IPS-11a (cell line): ENCODE measurements around the gene CLEC2D.
A peak's percentile ranks its signal among the peaks of the same experiment; 100 is the strongest.
"Not testable (repeated sequence)": the region's sequence is repeated elsewhere in the genome, so short reads cannot be mapped to it uniquely, and the experiment has no call there.

ENCODE experiments used
- H3K4me3 ChIP-seq: one replicate; pipeline ENCODE4 v1.5.1; 2013; ENCODE audit warnings: low read depth, low read length, control low read depth

Gene CLEC2D

GRCh38 chr12:9669534-9669933 is at the start of gene CLEC2D:
Gene CLEC2D (plus strand): TSS chr12:9669713. CDS start chr12:9669735, 22 bp downstream.
- no peak within 1 kb of the TSS for H3K4me3 ChIP-seq

- H3K4me3 ChIP-seq: no peak overlapping the region
Measured at GRCh38 chr12:9625019-9625418, 44.5 kb upstream of the CLEC2D start.

- H3K4me3 ChIP-seq: no peak overlapping the region
Measured at GRCh38 chr12:9626291-9626690, 43.2 kb upstream of the CLEC2D start.

GRCh38 chr12:9626821-9627220 is 42.7 kb upstream of the CLEC2D start:
- no peak overlapping the region for H3K4me3 ChIP-seq

- no peak overlapping the region for H3K4me3 ChIP-seq
Measured at GRCh38 chr12:9632766-9633165, 36.7 kb upstream of the CLEC2D start.

- no peak overlapping the region for H3K4me3 ChIP-seq
Measured at GRCh38 chr12:9634177-9634803, 35.2 kb upstream of the CLEC2D start.

- no peak overlapping the region for H3K4me3 ChIP-seq
Measured at GRCh38 chr12:9634969-9635754, 34.4 kb upstream of the CLEC2D start.

GRCh38 chr12:9636150-9636850 is 33.2 kb upstream of the CLEC2D start:
- no peak overlapping the region for H3K4me3 ChIP-seq

- no peak overlapping the region for H3K4me3 ChIP-seq
Measured at GRCh38 chr12:9636851-9637206, 32.7 kb upstream of the CLEC2D start.

GRCh38 chr12:9640024-9640423 is 29.5 kb upstream of the CLEC2D start:
- no peak overlapping the region for H3K4me3 ChIP-seq

GRCh38 chr12:9642606-9643265 is 26.8 kb upstream of the CLEC2D start:
- no peak overlapping the region for H3K4me3 ChIP-seq

- no peak overlapping the region for H3K4me3 ChIP-seq
Measured at GRCh38 chr12:9643266-9643660, 26.2 kb upstream of the CLEC2D start.

GRCh38 chr12:9644985-9645551 is 24.4 kb upstream of the CLEC2D start:
- not testable (repeated sequence) for H3K4me3 ChIP-seq

GRCh38 chr12:9646794-9647781 is 22.4 kb upstream of the CLEC2D start:
- peak overlapping the region; percentile 55 for H3K4me3 ChIP-seq

- H3K4me3 ChIP-seq: peak overlapping the region; percentile 55
Measured at GRCh38 chr12:9647825-9648700, 21.4 kb upstream of the CLEC2D start.

GRCh38 chr12:9648701-9649531 is 20.6 kb upstream of the CLEC2D start:
- H3K4me3 ChIP-seq: peak overlapping the region; percentile 55

- H3K4me3 ChIP-seq: peak overlapping the region; percentile 55
Measured at GRCh38 chr12:9649532-9649940, 20.0 kb upstream of the CLEC2D start.

GRCh38 chr12:9650151-9650576 is 19.3 kb upstream of the CLEC2D start:
- H3K4me3 ChIP-seq: no peak overlapping the region
